NT2/D1 (cell line): ENCODE results near the gene TBX4.
A peak's percentile ranks its signal among the peaks of the same experiment; 100 is the strongest.

Source experiments
- DNase-seq: peaks from one replicate; pipeline ENCODE4 v3.0.0-alpha.2; 2011; ENCODE audit warnings: low read depth, low spot score
- H3K27me3 ChIP-seq: 2 replicates; pipeline ENCODE4 v1.6.0; 2011; ENCODE audit warnings: mild to moderate bottlenecking; ENCODE audit not compliant: insufficient read length, insufficient read depth
- H3K36me3 ChIP-seq: 2 replicates; pipeline ENCODE4 v1.6.1; 2011; ENCODE audit warnings: mild to moderate bottlenecking, low read length, mixed read lengths; ENCODE audit not compliant: insufficient read depth, insufficient read length
- H3K4me1 ChIP-seq: 2 replicates; pipeline ENCODE4 v1.5.1; 2011; ENCODE audit not compliant: insufficient read depth, insufficient read length
- H3K4me3 ChIP-seq: 2 replicates; pipeline ENCODE4 v1.5.1; 2011; ENCODE audit warnings: low read depth; ENCODE audit not compliant: insufficient read length
- H3K9ac ChIP-seq: 2 replicates; pipeline ENCODE4 v1.6.0; 2011; ENCODE audit warnings: low read depth; ENCODE audit not compliant: insufficient read length
- H3K9me3 ChIP-seq: 2 replicates; pipeline ENCODE4 v1.5.1; 2011; ENCODE audit warnings: mild to moderate bottlenecking, low read length; ENCODE audit not compliant: insufficient read depth
- SUZ12 ChIP-seq: IDR thresholded peaks from 2 replicates; pipeline ENCODE4 v1.6.1; 2011; ENCODE audit not compliant: insufficient read length, insufficient read depth; ENCODE audit errors: extremely low read depth
- YY1 ChIP-seq: IDR thresholded peaks from 2 replicates; pipeline ENCODE4 v1.6.1; 2011; ENCODE audit not compliant: insufficient read length, insufficient read depth
- ZNF274 ChIP-seq: IDR thresholded peaks from 2 replicates; pipeline ENCODE4 v1.6.1; 2011; ENCODE audit warnings: mild to moderate bottlenecking, low read depth, low read length

Gene TBX4

DNA sequence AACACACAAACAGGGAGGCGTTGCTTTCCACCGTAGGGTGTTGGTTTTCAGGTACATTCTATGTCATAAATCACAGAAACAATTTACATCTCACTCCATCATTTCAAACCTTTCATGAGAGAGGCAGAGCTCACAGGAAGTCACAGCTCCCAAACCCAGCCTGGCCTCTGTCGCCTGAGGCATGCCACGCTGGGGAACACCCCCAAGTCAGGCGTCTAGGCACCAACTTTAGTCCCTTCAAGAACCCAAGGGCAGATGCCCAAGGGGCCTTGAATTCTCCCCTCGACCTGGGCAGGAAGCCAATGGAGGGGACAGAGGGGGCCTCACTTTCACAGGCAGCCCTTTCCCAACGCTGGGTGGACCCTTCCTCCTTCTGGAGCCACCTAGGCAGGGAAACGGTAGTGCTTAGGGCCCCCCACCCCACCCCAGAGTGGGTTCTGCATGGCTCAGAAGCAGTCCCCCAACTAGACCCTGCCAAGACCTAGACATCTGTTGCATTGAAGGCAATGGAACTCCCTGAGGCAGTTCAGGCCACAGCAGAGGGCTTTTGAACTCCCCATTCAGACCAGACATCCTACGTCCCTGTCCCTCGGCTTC is 10.6 kb downstream of the TBX4 start:
- Histone ChIP-seq H3K9ac (no peak overlapping the region), H3K36me3 (no peaks in the 10 kb centered on the region), H3K9me3 (no peaks in the 10 kb centered on the region), H3K4me1 (peaks cover 10% of the 10 kb centered on the region), H3K27me3 (peaks cover 55% of the 10 kb centered on the region), H3K4me3 (peak overlapping the region; percentile 34)
- no peak for DNase-seq
- TF ChIP-seq ZNF274 = no peak
- TF ChIP-seq SUZ12 = no peak
- TF ChIP-seq YY1 = no peak

DNA sequence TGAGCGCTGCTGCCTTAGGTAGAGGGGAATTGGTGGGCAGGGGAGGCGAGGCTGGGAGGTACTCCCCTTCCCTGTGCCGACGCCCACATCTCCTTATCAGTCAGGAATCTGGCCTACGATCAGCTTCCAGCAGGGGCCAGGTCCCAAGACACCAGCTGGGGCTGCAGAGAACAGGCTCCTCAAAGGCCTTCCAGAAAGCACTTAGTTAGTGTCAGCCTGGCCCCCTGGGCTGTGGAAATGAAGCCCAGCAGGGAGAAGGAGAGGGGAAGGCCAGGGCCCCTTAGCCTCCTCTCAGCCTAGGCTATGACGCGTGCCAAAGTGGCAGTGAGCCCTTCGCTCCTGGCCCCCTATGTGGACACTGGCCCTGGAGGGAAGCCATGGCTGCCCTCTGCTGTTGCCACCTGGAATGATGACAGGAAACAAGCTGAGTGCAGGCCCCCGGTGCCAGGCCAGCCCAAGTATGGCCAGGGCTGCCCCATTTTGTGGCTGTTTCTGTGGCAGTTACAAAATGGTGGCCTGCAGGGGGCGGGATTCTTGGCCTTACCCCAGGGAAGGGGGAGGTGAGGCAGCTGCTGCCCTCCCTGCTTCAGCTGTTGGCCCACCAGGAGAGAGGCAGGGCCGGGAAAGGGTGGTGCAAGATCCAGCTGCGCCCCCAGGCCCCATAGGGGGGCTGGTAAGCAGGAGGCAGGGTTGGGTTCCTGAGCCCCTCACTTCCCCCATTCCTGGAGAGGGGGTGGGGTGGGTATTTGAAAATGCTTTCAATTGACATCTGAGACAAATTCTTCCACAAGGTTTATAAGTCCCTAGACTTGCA is 11.3 kb downstream of the TBX4 start:
- DNase-seq = no peak

GRCh38 chr17:61464130-61464842 is 12.1 kb downstream of the TBX4 start:
- H3K27me3 ChIP-seq = peaks cover 40% of the 10 kb centered on the region
- no peaks in the 10 kb centered on the region for H3K9me3 ChIP-seq
- no peak for TF ChIP-seq YY1
- TF ChIP-seq SUZ12 = no peak
- no peak for TF ChIP-seq ZNF274
- H3K9ac ChIP-seq = no peak overlapping the region
- H3K4me1 ChIP-seq = peaks cover 10% of the 10 kb centered on the region
- no peak for DNase-seq
- no peaks in the 10 kb centered on the region for H3K36me3 ChIP-seq
- H3K4me3 ChIP-seq = no peak overlapping the region

More for the DNA sequence above, 11.3 kb downstream of the TBX4 start:
- Histone ChIP-seq H3K9ac (no peak overlapping the region), H3K4me1 (peaks cover 10% of the 10 kb centered on the region), H3K4me3 (no peak overlapping the region), H3K9me3 (no peaks in the 10 kb centered on the region), H3K27me3 (peaks cover 48% of the 10 kb centered on the region), H3K36me3 (no peaks in the 10 kb centered on the region)
- peak; percentile 40 for TF ChIP-seq YY1
- TF ChIP-seq SUZ12 = no peak

GRCh38 chr17:61464843-61465180 is 12.6 kb downstream of the TBX4 start:
- peaks cover 35% of the 10 kb centered on the region for H3K27me3 ChIP-seq
- H3K36me3 ChIP-seq = no peaks in the 10 kb centered on the region
- no peak for DNase-seq
- no peak for TF ChIP-seq ZNF274
- TF ChIP-seq YY1 = no peak
- no peak for TF ChIP-seq SUZ12
- no peak overlapping the region for H3K9ac ChIP-seq
- no peak overlapping the region for H3K4me3 ChIP-seq
- H3K9me3 ChIP-seq = no peaks in the 10 kb centered on the region
- peaks cover 10% of the 10 kb centered on the region for H3K4me1 ChIP-seq

GRCh38 chr17:61465550-61466237 is 13.5 kb downstream of the TBX4 start:
- Histone ChIP-seq H3K9ac (no peak overlapping the region), H3K4me1 (peaks cover 10% of the 10 kb centered on the region), H3K36me3 (no peaks in the 10 kb centered on the region), H3K9me3 (no peaks in the 10 kb centered on the region), H3K4me3 (no peak overlapping the region), H3K27me3 (peaks cover 32% of the 10 kb centered on the region)
- DNase-seq = no peak
- TF ChIP-seq SUZ12 (no peak), YY1 (no peak), ZNF274 (no peak)

- Histone ChIP-seq H3K9ac (no peak overlapping the region), H3K9me3 (no peaks in the 10 kb centered on the region), H3K36me3 (no peaks in the 10 kb centered on the region), H3K4me1 (peaks cover 13% of the 10 kb centered on the region), H3K27me3 (peaks cover 27% of the 10 kb centered on the region), H3K4me3 (no peak overlapping the region)
- TF ChIP-seq ZNF274 (no peak), SUZ12 (no peak), YY1 (no peak)
- no peak for DNase-seq
Measured at GRCh38 chr17:61466246-61466645, 14.0 kb downstream of the TBX4 start.
